ENCODE measurements around the gene PCDH9. TPM values are rescaled to one million over a fixed set of nuclear protein-coding genes. Genes with fewer than 3 reads are reported as not detected.

The PCDH9 gene
- total and polyA plus RNA-seq, 10 of the 15 experiments (the other 5 are each of a cell fraction or from before 2014, with no cell fraction given): 0.02 to 2.3 (median 0.05) TPM; not detected in 1

DNA sequence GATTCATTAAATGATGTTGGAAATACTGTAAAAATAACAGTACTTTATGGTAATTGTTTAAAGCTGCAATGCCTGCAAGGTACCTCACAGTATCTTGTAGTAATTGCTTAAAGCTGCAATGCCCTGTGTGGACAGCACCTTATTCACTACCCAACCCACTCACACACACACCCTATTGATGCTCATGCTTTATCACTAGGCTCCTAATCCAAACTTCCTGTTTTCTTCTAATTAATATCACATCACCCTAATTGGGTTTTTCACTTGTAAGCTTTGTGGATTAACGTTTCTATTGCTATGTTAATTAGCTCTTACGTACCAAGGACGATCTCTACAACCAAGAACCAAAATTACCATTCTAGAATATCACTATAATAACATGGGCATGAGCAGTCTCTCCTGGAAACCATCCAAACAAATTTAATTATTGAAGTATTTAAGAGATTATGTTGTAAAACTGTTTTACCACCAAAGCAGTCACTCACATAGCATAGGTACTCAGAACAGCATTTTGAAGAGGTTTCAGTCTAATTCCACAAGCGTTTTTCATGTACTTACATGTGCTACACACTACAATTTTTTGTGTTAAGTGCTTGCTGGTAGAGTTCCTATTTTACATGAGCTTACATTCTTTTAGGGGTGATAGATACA lies 303.8 kb downstream of the PCDH9 start:
- no peak for ATAC-seq
- BruUV-seq (replicated peaks): no TSS peak
- no peak for TF ChIP-seq RCOR1 (conservative IDR thresholded peaks at IDR 0.05; ENCODE audit: low read depth, low read length)
- TF ChIP-seq HDAC2 (IDR thresholded peaks at IDR 0.05): no peak
- no peak for TF ChIP-seq NFYB (IDR thresholded peaks at IDR 0.05; ENCODE audit: insufficient read depth, low read depth, low read length)
- no peak for TF ChIP-seq MTA3 (IDR thresholded peaks at IDR 0.05; ENCODE audit: borderline replicate concordance, low read length)
- no peak for TF ChIP-seq POU2F2 (IDR thresholded peaks at IDR 0.05; ENCODE audit: borderline replicate concordance, low read depth, low read length)
- TF ChIP-seq ZZZ3 (IDR thresholded peaks at IDR 0.05; ENCODE audit: control insufficient read depth, insufficient read length, low read depth): no peak
- TF ChIP-seq, protein P1, sequence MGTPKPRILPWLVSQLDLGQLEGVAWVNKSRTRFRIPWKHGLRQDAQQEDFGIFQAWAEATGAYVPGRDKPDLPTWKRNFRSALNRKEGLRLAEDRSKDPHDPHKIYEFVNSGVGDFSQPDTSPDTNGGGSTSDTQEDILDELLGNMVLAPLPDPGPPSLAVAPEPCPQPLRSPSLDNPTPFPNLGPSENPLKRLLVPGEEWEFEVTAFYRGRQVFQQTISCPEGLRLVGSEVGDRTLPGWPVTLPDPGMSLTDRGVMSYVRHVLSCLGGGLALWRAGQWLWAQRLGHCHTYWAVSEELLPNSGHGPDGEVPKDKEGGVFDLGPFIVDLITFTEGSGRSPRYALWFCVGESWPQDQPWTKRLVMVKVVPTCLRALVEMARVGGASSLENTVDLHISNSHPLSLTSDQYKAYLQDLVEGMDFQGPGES (IDR thresholded peaks at IDR 0.05): no peak
- TF ChIP-seq, protein P2, sequence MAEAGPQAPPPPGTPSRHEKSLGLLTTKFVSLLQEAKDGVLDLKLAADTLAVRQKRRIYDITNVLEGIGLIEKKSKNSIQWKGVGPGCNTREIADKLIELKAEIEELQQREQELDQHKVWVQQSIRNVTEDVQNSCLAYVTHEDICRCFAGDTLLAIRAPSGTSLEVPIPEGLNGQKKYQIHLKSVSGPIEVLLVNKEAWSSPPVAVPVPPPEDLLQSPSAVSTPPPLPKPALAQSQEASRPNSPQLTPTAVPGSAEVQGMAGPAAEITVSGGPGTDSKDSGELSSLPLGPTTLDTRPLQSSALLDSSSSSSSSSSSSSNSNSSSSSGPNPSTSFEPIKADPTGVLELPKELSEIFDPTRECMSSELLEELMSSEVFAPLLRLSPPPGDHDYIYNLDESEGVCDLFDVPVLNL (IDR thresholded peaks at IDR 0.05; ENCODE audit: low read depth, low read length): no peak
- TF ChIP-seq TCF3 (IDR thresholded peaks at IDR 0.05; ENCODE audit: borderline replicate concordance, insufficient read depth, low read depth, low read length): no peak
- TF ChIP-seq, protein P3, sequence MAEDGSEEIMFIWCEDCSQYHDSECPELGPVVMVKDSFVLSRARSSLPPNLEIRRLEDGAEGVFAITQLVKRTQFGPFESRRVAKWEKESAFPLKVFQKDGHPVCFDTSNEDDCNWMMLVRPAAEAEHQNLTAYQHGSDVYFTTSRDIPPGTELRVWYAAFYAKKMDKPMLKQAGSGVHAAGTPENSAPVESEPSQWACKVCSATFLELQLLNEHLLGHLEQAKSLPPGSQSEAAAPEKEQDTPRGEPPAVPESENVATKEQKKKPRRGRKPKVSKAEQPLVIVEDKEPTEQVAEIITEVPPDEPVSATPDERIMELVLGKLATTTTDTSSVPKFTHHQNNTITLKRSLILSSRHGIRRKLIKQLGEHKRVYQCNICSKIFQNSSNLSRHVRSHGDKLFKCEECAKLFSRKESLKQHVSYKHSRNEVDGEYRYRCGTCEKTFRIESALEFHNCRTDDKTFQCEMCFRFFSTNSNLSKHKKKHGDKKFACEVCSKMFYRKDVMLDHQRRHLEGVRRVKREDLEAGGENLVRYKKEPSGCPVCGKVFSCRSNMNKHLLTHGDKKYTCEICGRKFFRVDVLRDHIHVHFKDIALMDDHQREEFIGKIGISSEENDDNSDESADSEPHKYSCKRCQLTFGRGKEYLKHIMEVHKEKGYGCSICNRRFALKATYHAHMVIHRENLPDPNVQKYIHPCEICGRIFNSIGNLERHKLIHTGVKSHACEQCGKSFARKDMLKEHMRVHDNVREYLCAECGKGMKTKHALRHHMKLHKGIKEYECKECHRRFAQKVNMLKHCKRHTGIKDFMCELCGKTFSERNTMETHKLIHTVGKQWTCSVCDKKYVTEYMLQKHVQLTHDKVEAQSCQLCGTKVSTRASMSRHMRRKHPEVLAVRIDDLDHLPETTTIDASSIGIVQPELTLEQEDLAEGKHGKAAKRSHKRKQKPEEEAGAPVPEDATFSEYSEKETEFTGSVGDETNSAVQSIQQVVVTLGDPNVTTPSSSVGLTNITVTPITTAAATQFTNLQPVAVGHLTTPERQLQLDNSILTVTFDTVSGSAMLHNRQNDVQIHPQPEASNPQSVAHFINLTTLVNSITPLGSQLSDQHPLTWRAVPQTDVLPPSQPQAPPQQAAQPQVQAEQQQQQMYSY (CRISPR knock-in tag; IDR thresholded peaks at IDR 0.05): no peak
- TF ChIP-seq MEF2A (IDR thresholded peaks at IDR 0.05; ENCODE audit: insufficient read depth, low read depth, low read length): no peak
- no peak for TF ChIP-seq NFYA (IDR thresholded peaks at IDR 0.05; ENCODE audit: borderline replicate concordance, low read depth, low read length)
- TF ChIP-seq, protein P4, sequence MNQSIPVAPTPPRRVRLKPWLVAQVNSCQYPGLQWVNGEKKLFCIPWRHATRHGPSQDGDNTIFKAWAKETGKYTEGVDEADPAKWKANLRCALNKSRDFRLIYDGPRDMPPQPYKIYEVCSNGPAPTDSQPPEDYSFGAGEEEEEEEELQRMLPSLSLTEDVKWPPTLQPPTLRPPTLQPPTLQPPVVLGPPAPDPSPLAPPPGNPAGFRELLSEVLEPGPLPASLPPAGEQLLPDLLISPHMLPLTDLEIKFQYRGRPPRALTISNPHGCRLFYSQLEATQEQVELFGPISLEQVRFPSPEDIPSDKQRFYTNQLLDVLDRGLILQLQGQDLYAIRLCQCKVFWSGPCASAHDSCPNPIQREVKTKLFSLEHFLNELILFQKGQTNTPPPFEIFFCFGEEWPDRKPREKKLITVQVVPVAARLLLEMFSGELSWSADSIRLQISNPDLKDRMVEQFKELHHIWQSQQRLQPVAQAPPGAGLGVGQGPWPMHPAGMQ (IDR thresholded peaks at IDR 0.05; ENCODE audit: borderline replicate concordance): no peak
- no peak for TF ChIP-seq CBX5 (IDR thresholded peaks at IDR 0.05; ENCODE audit: low read depth)
- no peak for TF ChIP-seq CBX3 (IDR thresholded peaks at IDR 0.05; ENCODE audit: borderline replicate concordance, low read depth)
- TF ChIP-seq, protein P5, sequence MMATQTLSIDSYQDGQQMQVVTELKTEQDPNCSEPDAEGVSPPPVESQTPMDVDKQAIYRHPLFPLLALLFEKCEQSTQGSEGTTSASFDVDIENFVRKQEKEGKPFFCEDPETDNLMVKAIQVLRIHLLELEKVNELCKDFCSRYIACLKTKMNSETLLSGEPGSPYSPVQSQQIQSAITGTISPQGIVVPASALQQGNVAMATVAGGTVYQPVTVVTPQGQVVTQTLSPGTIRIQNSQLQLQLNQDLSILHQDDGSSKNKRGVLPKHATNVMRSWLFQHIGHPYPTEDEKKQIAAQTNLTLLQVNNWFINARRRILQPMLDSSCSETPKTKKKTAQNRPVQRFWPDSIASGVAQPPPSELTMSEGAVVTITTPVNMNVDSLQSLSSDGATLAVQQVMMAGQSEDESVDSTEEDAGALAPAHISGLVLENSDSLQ (IDR thresholded peaks at IDR 0.05): no peak
- SMC1A ChIA-PET (ENCODE audit: uncharacterized antibody, unreplicated experiment): interaction anchor here (1.0 kb wide), 1 partner anchor 10 kb away, joined by 4 read pairs; no protein-coding TSS in a partner anchor
- Histone ChIP-seq H3K9me3 (replicated peaks; ENCODE audit: control insufficient read depth, insufficient read depth, low read length) (no peaks in the 10 kb centered on the region), H3K79me2 (ENCODE audit: control insufficient read depth, insufficient read depth, low read length) (no peaks in the 10 kb centered on the region), H3K4me1 (ENCODE audit: control insufficient read depth, insufficient read depth, low read length) (no peaks in the 10 kb centered on the region), H3K36me3 (ENCODE audit: control insufficient read depth in 2 of 2, insufficient read depth in 2 of 2, low read length in 1 of 2) (no peaks in the 10 kb centered on the region), H3K4me2 (ENCODE audit: control insufficient read depth, insufficient read depth) (no peak overlapping the region), H2AFZ (ENCODE audit: control insufficient read depth, low read depth, low read length) (no peak overlapping the region), H3K9ac (ENCODE audit: control insufficient read depth, insufficient read depth, low read length) (no peak overlapping the region), H4K20me1 (ENCODE audit: control insufficient read depth, insufficient read depth) (no peaks in the 10 kb centered on the region), H3K27me3 (replicated peaks in 1 of 2; ENCODE audit: control insufficient read depth in 2 of 2, insufficient read depth in 2 of 2, low read length in 1 of 2) (no peaks in the 10 kb centered on the region), H3K4me3 (no peak overlapping the region), H3K27ac (ENCODE audit: control insufficient read depth, insufficient read depth) (no peak overlapping the region)
- in situ Hi-C loops (cut with MboI) (no loop called here), intact Hi-C loops (cut with micrococcal nuclease; ENCODE audit: unreplicated experiment) (no loop called here)
- CTCF ChIA-PET: interaction anchor here (1.1 to 1.7 kb wide), 2 partner anchors 11 to 312 kb away, joined by 3 to 4 read pairs; no protein-coding TSS in a partner anchor
- no peak for FAIRE-seq
- RAD21 ChIA-PET (ENCODE audit: unreplicated experiment): interaction anchor here (1.0 kb wide), 1 partner anchor 16 kb away, joined by 3 read pairs; no protein-coding TSS in a partner anchor
- WGBS (ENCODE audit: insufficient coverage, insufficient replicate concordance, low lambda C conversion rate, missing lambda C conversion rate): 1% methylated on average over 4 of the region's 4 CpGs
- POLR2A ChIA-PET: no interaction called here
- DNase-seq (ENCODE audit: low read depth, low spot score): no peak
